HepG2 (cell line): ENCODE results near the gene ITGA2. TPM values are rescaled to one million over a fixed set of nuclear protein-coding genes. Genes with fewer than 3 reads are reported as not detected.

Experiments
- ATAC-seq: fragments of 200-7000 bp; cut with Tn5 transposase; 3 replicates; pipeline ENCODE4 v1.9.1; 2020; ENCODE audit warnings: mild to moderate bottlenecking, moderate library complexity
- BruUV-seq: library from RNA; stranded (reverse); fragments of 400-500 nt; replicated peaks from 2 replicates; lab custom pipeline; 2021; lab: Mats Ljungman, UMichigan
- CTCF ChIA-PET: fragments of 300-600 bp; formaldehyde crosslinking; extraction: SDS; loops from one replicate; lab custom pipeline; 2021; ENCODE audit warnings: low total read pairs, inconsistent platforms, low intra/inter-chr PET ratio; lab: Yijun Ruan, JAX
- POLR2A ChIA-PET: fragments of 350-600 bp; sonication (Branson Sonifier 250); formaldehyde crosslinking; loops from one replicate; lab custom pipeline; 2020; ENCODE audit warnings: antibody characterized with exemption, inconsistent platforms; lab: Yijun Ruan, JAX
- DNase-seq: peaks from one replicate; pipeline ENCODE4 v3.0.0-alpha.2; 2015; ENCODE audit warnings: low spot score
- FAIRE-seq: peaks from 3 replicates; lab custom pipeline; 2011; peaks lifted over from hg19 to GRCh38; lab: Jason Lieb, UNC
- H2AFZ ChIP-seq: one replicate; pipeline ENCODE4 v1.6.1; 2011; ENCODE audit warnings: low read length, inconsistent platforms
- H3K27ac ChIP-seq: fragments of 300-600 bp; 3 replicates; pipeline ENCODE4 v1.8.0; 2011; ENCODE audit warnings: mixed run types, mild to moderate bottlenecking, mixed read lengths, low read length, inconsistent platforms; ENCODE audit not compliant: insufficient read depth; ENCODE audit errors: extremely low read length
- H3K27me3 ChIP-seq, 2 experiments: fragments of 200-600 bp in 1 of 2; 2 replicates in 1 of 2; 3 replicates in 1 of 2; pipeline versions ENCODE4 v1.6.0 to v1.8.0; 2011; ENCODE audit warnings: low read length in 2 of 2, mild to moderate bottlenecking in 2 of 2, moderate library complexity in 2 of 2, inconsistent platforms in 1 of 2; ENCODE audit not compliant: insufficient read depth in 2 of 2, control insufficient read depth in 1 of 2
- H3K36me3 ChIP-seq, 2 experiments: fragments of 200-600 bp in 1 of 2; replicated peaks in 1 of 2; 2 replicates in 1 of 2; 3 replicates in 1 of 2; pipeline versions ENCODE4 v1.5.1 to v1.8.0; 2011; ENCODE audit warnings: low read length in 2 of 2, inconsistent platforms in 1 of 2; ENCODE audit not compliant: insufficient read depth in 2 of 2, control insufficient read depth in 1 of 2
- H3K4me1 ChIP-seq: 2 replicates; pipeline ENCODE4 v1.5.1; 2012; ENCODE audit warnings: low read length, inconsistent platforms; ENCODE audit not compliant: insufficient read depth
- H3K4me2 ChIP-seq: 2 replicates; pipeline ENCODE4 v1.6.0; 2011; ENCODE audit warnings: low read depth, low read length, inconsistent platforms
- H3K4me3 ChIP-seq, 3 experiments: fragments of 200-600 bp in 1 of 3; sonication (generic), shearing (Covaris generic) in 1 of 3; replicated peaks in 1 of 3; 2 replicates each; pipeline ENCODE4 v1.5.1; 2011 to 2016; ENCODE audit warnings: low read length in 3 of 3, inconsistent platforms in 2 of 3, low read depth in 2 of 3, mild to moderate bottlenecking in 2 of 3, control low read depth in 1 of 3, mixed read lengths in 1 of 3; ENCODE audit not compliant: insufficient read depth in 1 of 3
- H3K79me2 ChIP-seq: one replicate; pipeline ENCODE4 v1.6.1; 2011; ENCODE audit warnings: low read length, inconsistent platforms; ENCODE audit not compliant: insufficient read depth
- H3K9ac ChIP-seq: 2 replicates; pipeline ENCODE4 v1.6.0; 2011; ENCODE audit warnings: mild to moderate bottlenecking, low read depth, low read length, inconsistent platforms; ENCODE audit not compliant: insufficient read depth
- H3K9me3 ChIP-seq: 2 replicates; pipeline ENCODE4 v1.5.1; 2012; ENCODE audit warnings: mild to moderate bottlenecking, low read length
- H4K20me1 ChIP-seq: 2 replicates; pipeline ENCODE4 v1.6.0; 2011; ENCODE audit warnings: inconsistent platforms, mild to moderate bottlenecking, low read length, moderate library complexity; ENCODE audit not compliant: insufficient read depth
- ARID2 ChIP-seq: sonication (generic); formaldehyde crosslinking; IDR thresholded peaks from 2 replicates; pipeline ENCODE4 v1.8.1; 2022; ENCODE audit warnings: mild to moderate bottlenecking, missing genetic modification reagents, borderline replicate concordance
- BCL6 ChIP-seq: IDR thresholded peaks from 2 replicates; pipeline ENCODE4 v1.6.1; 2016; ENCODE audit warnings: missing genetic modification reagents, missing compliant biosample characterization
- BRD4 ChIP-seq: sonication (generic); formaldehyde crosslinking; IDR thresholded peaks from 2 replicates; pipeline ENCODE4 v1.4.0; 2020; ENCODE audit warnings: missing genetic modification reagents
- CENPX ChIP-seq: sonication (generic); formaldehyde crosslinking; IDR thresholded peaks from 2 replicates; pipeline ENCODE4 v1.9.0; 2021; ENCODE audit warnings: mild to moderate bottlenecking, missing genetic modification reagents, moderate library complexity
- FOXK1 ChIP-seq: sonication (generic); formaldehyde crosslinking; IDR thresholded peaks from 2 replicates; pipeline ENCODE4 v1.4.0; 2020; ENCODE audit warnings: low read depth, missing genetic modification reagents, borderline replicate concordance
- MEIS1 ChIP-seq: sonication (generic); formaldehyde crosslinking; IDR thresholded peaks from 2 replicates; pipeline ENCODE4 v1.9.0; 2021; ENCODE audit warnings: mild to moderate bottlenecking, missing genetic modification reagents, moderate library complexity, borderline replicate concordance
- SOX6 ChIP-seq, 2 experiments: fragments of 450-650 bp in 1 of 2; sonication (generic) in 1 of 2; formaldehyde crosslinking in 1 of 2; IDR thresholded peaks; 2 replicates each; pipeline versions ENCODE4 v1.4.0 to v1.6.1; 2017 to 2020; ENCODE audit warnings: antibody characterized with exemption in 1 of 2, mild to moderate bottlenecking in 1 of 2, missing genetic modification reagents in 1 of 2
- ZNF264 ChIP-seq: sonication (generic); formaldehyde crosslinking; IDR thresholded peaks from 2 replicates; pipeline ENCODE4 v1.4.0; 2020; ENCODE audit warnings: missing genetic modification reagents
- ZNF350 ChIP-seq: sonication (generic); formaldehyde crosslinking; IDR thresholded peaks from 2 replicates; pipeline ENCODE4 v1.4.0; 2020; ENCODE audit warnings: mild to moderate bottlenecking, low read depth, missing genetic modification reagents, borderline replicate concordance
- ZNF451 ChIP-seq: sonication (generic); formaldehyde crosslinking; IDR thresholded peaks from 2 replicates; pipeline ENCODE4 v1.5.0; 2020; ENCODE audit warnings: mild to moderate bottlenecking, missing genetic modification reagents
- ZNF773 ChIP-seq: sonication (generic); formaldehyde crosslinking; IDR thresholded peaks from 2 replicates; pipeline ENCODE4 v1.4.0; 2020; ENCODE audit warnings: missing genetic modification reagents, borderline replicate concordance
- ZSCAN9 ChIP-seq: IDR thresholded peaks from 2 replicates; pipeline ENCODE4 v1.6.1; 2016; ENCODE audit warnings: borderline replicate concordance
- WGBS: methylation state at CpG from one replicate; pipeline ENCODE4 v1.1.6; 2017; ENCODE audit warnings: low lambda C conversion rate; 5-methylcytosine and 5-hydroxymethylcytosine counted together
- in situ Hi-C: cut with HindIII; loops from 2 replicates; pipeline ENCODE4 v1.10.0; 2017; ENCODE audit warnings: low pct_unique_long_range_greater_than_20kb; ENCODE audit not compliant: extremely low pct_ligation_motif_present
- intact Hi-C: fragments of 100-400 bp; cut with micrococcal nuclease; formaldehyde crosslinking; loops from one replicate; pipeline ENCODE4 v1.10.0; 2022; ENCODE audit not compliant: unreplicated experiment
- polyA plus RNA-seq, 8 experiments: library from polyadenylated mRNA; depleted of rRNA in 3 of 8; stranded (reverse) in 7 of 8; unstranded in 1 of 8; fragments of >200 nt; fragmentation: Illumina TruSeq in 4 of 8; extraction: Trizol in 4 of 8; gene quantifications; 2 replicates each; pipeline versions ENCODE4 v1.2.1 to v1.2.3, GENCODE V29; 2011 to 2016; ENCODE audit warnings: low read depth in 4 of 8, missing spikeins in 1 of 8, mixed read lengths in 1 of 8; ENCODE audit not compliant: insufficient read depth in 1 of 8
- total RNA-seq, 5 experiments: library from RNA; depleted of rRNA; stranded (reverse); fragments of >200 nt; fragmentation: Illumina TruSeq; extraction: Trizol; gene quantifications; 2 replicates each; pipeline ENCODE4 v1.2.3, GENCODE V29; 2016; ENCODE audit warnings: low read depth in 1 of 5
- TF ChIP-seq, protein P1 (sequence below): sonication (generic); formaldehyde crosslinking; IDR thresholded peaks from 2 replicates; pipeline ENCODE4 v1.9.0; 2021; ENCODE audit warnings: missing genetic modification reagents, borderline replicate concordance

The ITGA2 gene
- total and polyA plus RNA-seq, 2 of the 13 experiments (the other 11 are each of a cell fraction or from before 2014, with no cell fraction given) = 15.8 to 58.3 TPM

DNA sequence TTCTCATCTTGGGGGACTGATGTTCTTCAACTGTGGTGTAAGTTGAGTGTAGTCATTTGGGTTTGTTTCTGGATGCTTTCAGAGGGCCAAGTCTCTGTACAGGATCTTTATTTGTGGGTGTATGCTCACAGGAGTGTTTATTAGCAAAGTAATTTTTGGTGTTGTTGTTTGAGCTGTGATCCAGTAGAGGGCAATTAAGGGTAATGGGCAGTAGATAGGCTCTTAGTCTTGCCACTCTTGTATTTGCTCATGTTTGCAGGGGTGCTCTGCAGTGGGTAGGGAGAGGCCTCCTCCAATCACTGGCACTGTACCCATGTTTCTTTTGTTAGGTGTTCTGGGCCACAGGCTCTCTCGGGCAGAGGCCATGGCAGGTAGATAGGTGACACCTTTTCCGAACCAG, 45.9 kb upstream of the ITGA2 start:
- Histone ChIP-seq H2AFZ (no peak overlapping the region), H4K20me1 (no peaks in the 10 kb centered on the region), H3K4me1 (peaks cover under 1% of the 10 kb centered on the region; the same call in 1 of the 2 replicates), H3K27me3 (no peaks in the 10 kb centered on the region), H3K9ac (no peak overlapping the region), H3K79me2 (no peaks in the 10 kb centered on the region), H3K36me3 (no peaks in the 10 kb centered on the region; a peak in 2 of 5 replicates), H3K4me2 (no peak overlapping the region), H3K27ac (no peak overlapping the region), H3K9me3 (no peaks in the 10 kb centered on the region), H3K4me3 (no peak overlapping the region)
- in situ Hi-C loops = no loop called here
- FAIRE-seq = no peak
- POLR2A ChIA-PET = no interaction called here
- BruUV-seq = no TSS peak
- CTCF ChIA-PET = no interaction called here
- intact Hi-C loops = no loop called here
- no peak for TF ChIP-seq CENPX (CRISPR knock-in tag)
- no peak for TF ChIP-seq ZNF773 (CRISPR knock-in tag)
- TF ChIP-seq ARID2 (CRISPR knock-in tag) = no peak
- no peak for TF ChIP-seq ZNF264 (CRISPR knock-in tag)
- TF ChIP-seq, protein P1, sequence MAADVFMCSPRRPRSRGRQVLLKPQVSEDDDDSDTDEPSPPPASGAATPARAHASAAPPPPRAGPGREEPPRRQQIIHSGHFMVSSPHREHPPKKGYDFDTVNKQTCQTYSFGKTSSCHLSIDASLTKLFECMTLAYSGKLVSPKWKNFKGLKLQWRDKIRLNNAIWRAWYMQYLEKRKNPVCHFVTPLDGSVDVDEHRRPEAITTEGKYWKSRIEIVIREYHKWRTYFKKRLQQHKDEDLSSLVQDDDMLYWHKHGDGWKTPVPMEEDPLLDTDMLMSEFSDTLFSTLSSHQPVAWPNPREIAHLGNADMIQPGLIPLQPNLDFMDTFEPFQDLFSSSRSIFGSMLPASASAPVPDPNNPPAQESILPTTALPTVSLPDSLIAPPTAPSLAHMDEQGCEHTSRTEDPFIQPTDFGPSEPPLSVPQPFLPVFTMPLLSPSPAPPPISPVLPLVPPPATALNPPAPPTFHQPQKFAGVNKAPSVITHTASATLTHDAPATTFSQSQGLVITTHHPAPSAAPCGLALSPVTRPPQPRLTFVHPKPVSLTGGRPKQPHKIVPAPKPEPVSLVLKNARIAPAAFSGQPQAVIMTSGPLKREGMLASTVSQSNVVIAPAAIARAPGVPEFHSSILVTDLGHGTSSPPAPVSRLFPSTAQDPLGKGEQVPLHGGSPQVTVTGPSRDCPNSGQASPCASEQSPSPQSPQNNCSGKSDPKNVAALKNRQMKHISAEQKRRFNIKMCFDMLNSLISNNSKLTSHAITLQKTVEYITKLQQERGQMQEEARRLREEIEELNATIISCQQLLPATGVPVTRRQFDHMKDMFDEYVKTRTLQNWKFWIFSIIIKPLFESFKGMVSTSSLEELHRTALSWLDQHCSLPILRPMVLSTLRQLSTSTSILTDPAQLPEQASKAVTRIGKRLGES (CRISPR knock-in tag) = no peak
- TF ChIP-seq ZNF350 (CRISPR knock-in tag) = no peak
- no peak for TF ChIP-seq MEIS1
- TF ChIP-seq BRD4 (CRISPR knock-in tag) = no peak
- no peak for TF ChIP-seq ZNF451 (CRISPR knock-in tag)
- no peak for TF ChIP-seq BCL6 (CRISPR knock-in tag)
- TF ChIP-seq FOXK1 (CRISPR knock-in tag) = no peak
- no peak for TF ChIP-seq ZSCAN9 (CRISPR knock-in tag)
- no peak for TF ChIP-seq SOX6 (IDR thresholded peaks at IDR 0.05)
- no peak for TF ChIP-seq SOX6 (CRISPR knock-in tag; IDR thresholded peaks at IDR 0.05)
- peak; percentile 61 for ATAC-seq
- WGBS = 94% methylated on average over 2 of the region's 2 CpGs
- DNase-seq = peak; percentile 6
